Esophagus muscularis mucosa (tissue), 4 donors: ENCODE measurements around the gene SPSB1. TPM values are rescaled to one million over a fixed set of nuclear protein-coding genes. Genes with fewer than 3 reads are reported as not detected.
A peak's percentile ranks its signal among the peaks of the same experiment; 100 is the strongest.

ENCODE experiments used
- DNase-seq: peaks from one replicate; pipeline ENCODE4 v3.0.0-alpha.2; 2017; ENCODE audit errors: extremely low spot score
- H3K27ac ChIP-seq, 4 donors: fragments of 200-600 bp; sonication (generic); replicated peaks in 1 of 4; 1 replicate in 3 of 4; 2 replicates in 1 of 4; pipeline ENCODE4 v1.5.1; 2016 to 2019; ENCODE audit warnings: mild to moderate bottlenecking in 1 of 4
- H3K27me3 ChIP-seq, 4 donors: fragments of 200-600 bp; sonication (generic); one replicate each; pipeline versions ENCODE4 v1.5.1 to v1.6.0; 2016 to 2019
- H3K36me3 ChIP-seq, 4 donors: fragments of 200-600 bp; sonication (generic); one replicate each; pipeline ENCODE4 v1.5.1; 2016 to 2019
- H3K4me1 ChIP-seq, 4 donors: fragments of 200-600 bp; sonication (generic); one replicate each; pipeline ENCODE4 v1.5.1; 2016 to 2019
- H3K4me3 ChIP-seq, 4 donors: fragments of 200-600 bp; sonication (generic); 1 replicate in 2 of 4; 2 replicates in 2 of 4; pipeline ENCODE4 v1.5.1; 2016 to 2019; ENCODE audit warnings: mild to moderate bottlenecking in 4 of 4, moderate library complexity in 1 of 4
- H3K9me3 ChIP-seq, 4 donors: fragments of 200-600 bp; sonication (generic); 1 replicate in 3 of 4; 2 replicates in 1 of 4; pipeline ENCODE4 v1.5.1; 2016 to 2019
- CTCF ChIP-seq, 3 experiments: fragments of 200-600 bp in 2 of 3; fragments of 450-650 bp in 1 of 3; sonication (generic) in 2 of 3; IDR thresholded peaks; one replicate each; pipeline ENCODE4 v1.5.1; 2017 to 2019; ENCODE audit warnings: antibody characterized with exemption in 3 of 3, mild to moderate bottlenecking in 2 of 3, moderate library complexity in 1 of 3
- EP300 ChIP-seq: sonication (generic); formaldehyde crosslinking; IDR thresholded peaks from one replicate; pipeline ENCODE4 v1.6.1; 2017; ENCODE audit warnings: antibody characterized with exemption
- POLR2A ChIP-seq: fragments of 450-650 bp; IDR thresholded peaks from one replicate; pipeline ENCODE4 v1.6.1; 2017; ENCODE audit warnings: antibody characterized with exemption, moderate library complexity, mild to moderate bottlenecking, low read depth
- POLR2AphosphoS5 ChIP-seq, 2 donors: sonication (generic); formaldehyde crosslinking; IDR thresholded peaks; one replicate each; pipeline ENCODE4 v1.6.1; 2017; ENCODE audit warnings: antibody characterized with exemption in 2 of 2
- WGBS: methylation state at CpG from one replicate; pipeline ENCODE4 v1.1.5; 2018; 5-methylcytosine and 5-hydroxymethylcytosine counted together
- intact Hi-C: fragments of 100-400 bp; cut with DNase I; formaldehyde crosslinking; loops from one replicate; pipeline ENCODE4 v1.15.1; 2023
- total RNA-seq, 4 donors: library from RNA; depleted of rRNA; stranded (reverse); fragments of >200 nt; gene quantifications; one replicate each; pipeline versions ENCODE4 v1.1.0 to v1.2.1, GENCODE V29; 2016

SPSB1 gene
- total RNA-seq, 4 donors from 2014 or later, result 61.0 to 104 (median 97.4) TPM

GRCh38 chr1:9319208-9319788 lies 26.6 kb downstream of the SPSB1 start:
- peaks cover 58 to 100% (median 100%) of the 10 kb centered on the region in 4 donors for H3K4me1 ChIP-seq

DNA sequence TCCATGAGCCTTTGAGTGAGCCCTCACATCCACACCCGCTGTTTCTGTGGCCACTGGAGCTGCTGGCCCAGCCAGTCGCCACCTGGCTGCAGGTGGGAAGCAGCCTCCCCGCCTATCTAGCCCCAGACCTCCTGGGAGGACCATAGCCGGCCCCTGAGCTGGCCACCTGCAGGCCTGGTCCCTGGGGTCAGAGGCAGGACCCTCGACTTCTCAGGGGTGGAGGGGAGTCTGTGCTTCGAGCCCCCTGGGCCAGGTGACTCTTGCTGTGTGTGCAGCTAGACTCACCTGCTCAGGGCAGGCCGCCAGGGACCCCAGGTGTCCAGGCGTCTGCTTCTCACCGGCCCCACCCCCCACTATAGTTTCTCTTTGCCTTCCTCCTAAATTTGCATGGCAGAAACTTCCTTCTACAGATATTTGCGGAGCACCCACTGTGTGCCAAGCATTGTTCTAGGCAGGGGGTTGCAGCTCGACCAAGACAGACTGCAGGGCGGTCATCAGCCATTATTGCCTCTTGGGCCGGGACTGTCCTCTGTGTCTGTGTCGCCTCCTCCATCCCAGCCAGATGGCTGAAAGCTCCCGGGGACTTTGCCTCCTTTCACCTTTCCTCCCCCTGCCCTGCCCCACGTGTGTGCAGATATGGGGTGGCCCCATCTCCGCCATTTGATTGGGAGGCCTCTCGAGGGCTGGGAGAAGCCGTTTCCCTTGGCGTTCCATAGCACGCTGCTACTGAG lies 27.3 kb downstream of the SPSB1 start:
- Histone ChIP-seq H3K9me3 (no peaks in the 10 kb centered on the region), H3K27ac (peak overlapping the region; percentile 84 to 90 (median 86)), H3K4me3 (peak overlapping the region in 1 of 4 donors; percentile 30), H3K4me1 (peaks cover 63 to 100% (median 100%) of the 10 kb centered on the region in 4 donors), H3K27me3 (no peaks in the 10 kb centered on the region), H3K36me3 (peaks cover 0 to 13% (median 4%) of the 10 kb centered on the region in 4 donors)
- DNase-seq, result no peak
- intact Hi-C loops, result no loop called here
- TF ChIP-seq CTCF (IDR thresholded peaks at IDR 0.05), result no peak
- no peak for TF ChIP-seq POLR2AphosphoS5 (IDR thresholded peaks at IDR 0.05)
- TF ChIP-seq POLR2A, result no peak
- WGBS, result 70% methylated on average over 9 of the region's 21 CpGs

More at GRCh38 chr1:9319208-9319788, 26.6 kb downstream of the SPSB1 start:
- peak overlapping the region; percentile 84 to 90 (median 86) for H3K27ac ChIP-seq
- 85% methylated on average over 6 of the region's 20 CpGs for WGBS
- H3K27me3 ChIP-seq, result no peaks in the 10 kb centered on the region
- no peak overlapping the region for H3K4me3 ChIP-seq
- no peak for DNase-seq
- intact Hi-C loops, result no loop called here
- TF ChIP-seq CTCF (IDR thresholded peaks at IDR 0.05) (no peak), POLR2AphosphoS5 (IDR thresholded peaks at IDR 0.05) (no peak), EP300 (no peak), POLR2A (no peak)
- H3K36me3 ChIP-seq, result peaks cover 0 to 13% (median 4%) of the 10 kb centered on the region in 4 donors
- H3K9me3 ChIP-seq, result no peaks in the 10 kb centered on the region

GRCh38 chr1:9320520-9321479 lies 28.1 kb downstream of the SPSB1 start:
- WGBS, result 42% methylated on average over 25 of the region's 31 CpGs
- H3K27me3 ChIP-seq, result no peaks in the 10 kb centered on the region
- no peaks in the 10 kb centered on the region for H3K9me3 ChIP-seq
- TF ChIP-seq POLR2A (no peak), CTCF (IDR thresholded peaks at IDR 0.05) (no peak), EP300 (no peak), POLR2AphosphoS5 (IDR thresholded peaks at IDR 0.05) (no peak)
- intact Hi-C loops, result no loop called here
- peaks cover 0 to 8% (median 1%) of the 10 kb centered on the region in 4 donors for H3K36me3 ChIP-seq
- no peak for DNase-seq
- peak overlapping the region; percentile 0 to 41 (median 29) for H3K4me3 ChIP-seq
- H3K27ac ChIP-seq, result peak overlapping the region; percentile 84 to 90 (median 86)
- H3K4me1 ChIP-seq, result peaks cover 68 to 100% (median 100%) of the 10 kb centered on the region in 4 donors

- peaks cover 0 to 2% (median 0%) of the 10 kb centered on the region in 4 donors for H3K36me3 ChIP-seq
- H3K4me1 ChIP-seq, result peaks cover 72 to 100% (median 100%) of the 10 kb centered on the region in 4 donors
- no peak for TF ChIP-seq POLR2A
- TF ChIP-seq POLR2AphosphoS5 (IDR thresholded peaks at IDR 0.05), result peak; percentile 51 to 74
- TF ChIP-seq CTCF (IDR thresholded peaks at IDR 0.05), result no peak
- intact Hi-C loops, result no loop called here
- H3K9me3 ChIP-seq, result no peaks in the 10 kb centered on the region
- WGBS, result 47% methylated on average over 11 of the region's 11 CpGs
- no peaks in the 10 kb centered on the region for H3K27me3 ChIP-seq
- peak overlapping the region; percentile 84 to 90 (median 86) for H3K27ac ChIP-seq
- peak overlapping the region; percentile 0 to 41 (median 29) for H3K4me3 ChIP-seq
- DNase-seq, result no peak
These were observed 28.8 kb downstream of the SPSB1 start for GRCh38 chr1:9321480-9321849.
